HFFc6 (cell line): ENCODE measurements around the gene LSM11. TPM values are rescaled to one million over a fixed set of nuclear protein-coding genes. Genes with fewer than 3 reads are reported as not detected.

Experiments used
- DNase-seq: peaks from one replicate; pipeline ENCODE4 v3.0.0-alpha.2; 2018
- H3K27ac Mint-ChIP-seq: 2 replicates; pipeline ENCODE4 v1.8.0; 2020; ENCODE audit warnings: mild to moderate bottlenecking, mixed read lengths
- H3K27me3 Mint-ChIP-seq: 2 replicates; pipeline ENCODE4 v1.8.0; 2021; ENCODE audit warnings: mild to moderate bottlenecking, moderate library complexity, mixed read lengths; ENCODE audit not compliant: insufficient read depth
- H3K36me3 Mint-ChIP-seq: 2 replicates; pipeline ENCODE4 v1.8.0; 2021; ENCODE audit warnings: low read depth, mixed read lengths
- H3K4me1 Mint-ChIP-seq: 2 replicates; pipeline ENCODE4 v1.8.0; 2020; ENCODE audit warnings: low read depth, mixed read lengths
- H3K4me3 Mint-ChIP-seq: 2 replicates; pipeline ENCODE4 v1.8.0; 2020; ENCODE audit warnings: mild to moderate bottlenecking, moderate library complexity, mixed read lengths
- H3K9me3 Mint-ChIP-seq: 2 replicates; pipeline ENCODE4 v1.8.0; 2020; ENCODE audit warnings: mild to moderate bottlenecking, mixed read lengths
- CTCF ChIP-seq: fragments of 200-600 bp; sonication (generic); IDR thresholded peaks from 2 replicates; pipeline ENCODE4 v1.5.0; 2021; ENCODE audit warnings: antibody characterized with exemption, mild to moderate bottlenecking
- total RNA-seq, 6 experiments: library from RNA; stranded (reverse); fragmentation: NEBNext Ultra II Directional; extraction: Animal tissue kit (Norgen Biotek cat#: 25700); gene quantifications; 2 replicates in 1 of 6; 3 replicates in 5 of 6; pipeline ENCODE4 v1.2.3, GENCODE V29; 2021

Gene LSM11
- total RNA-seq, 6 experiments from 2014 or later = 2.0 to 2.9 (median 2.2) TPM

GRCh38 chr5:157739388-157740228, 3.9 kb upstream of the LSM11 start:
- H3K27ac Mint-ChIP-seq = no peak overlapping the region
- H3K4me1 Mint-ChIP-seq = peaks cover 14% of the 10 kb centered on the region
- no peak for TF ChIP-seq CTCF
- DNase-seq = no peak
- H3K27me3 Mint-ChIP-seq = 0 out of 2 replicates have a peak, but pooled peaks cover 1% of the 10 kb centered on the region
- H3K4me3 Mint-ChIP-seq = no peak overlapping the region
- peaks cover under 1% of the 10 kb centered on the region; the same call in 1 of the 2 replicates for H3K36me3 Mint-ChIP-seq
- no peaks in the 10 kb centered on the region for H3K9me3 Mint-ChIP-seq

GRCh38 chr5:157740229-157740610, 3.3 kb upstream of the LSM11 start:
- Mint-ChIP-seq H3K36me3 (no peaks in the 10 kb centered on the region; the same call in 1 of the 2 replicates), H3K9me3 (no peaks in the 10 kb centered on the region), H3K4me3 (no peak overlapping the region), H3K27ac (no peak overlapping the region), H3K4me1 (peaks cover 20% of the 10 kb centered on the region), H3K27me3 (0 out of 2 replicates have a peak, but pooled peaks cover 1% of the 10 kb centered on the region)
- peak; percentile 78 for TF ChIP-seq CTCF
- peak; percentile 18 for DNase-seq

- no peaks in the 10 kb centered on the region; the same call in 1 of the 2 replicates for H3K36me3 Mint-ChIP-seq
These were observed 2.4 kb upstream of the LSM11 start for GRCh38 chr5:157741131-157741530.

GRCh38 chr5:157744051-157745011, 819 bp downstream of the LSM11 start:
- Mint-ChIP-seq H3K4me1 (peaks cover 53% of the 10 kb centered on the region), H3K36me3 (no peaks in the 10 kb centered on the region; the same call in 1 of the 2 replicates), H3K4me3 (peak overlapping the region; percentile 92), H3K27me3 (0 out of 2 replicates have a peak, but pooled peaks cover 1% of the 10 kb centered on the region), H3K27ac (peak overlapping the region; percentile 78), H3K9me3 (no peaks in the 10 kb centered on the region)
- DNase-seq = no peak
- no peak for TF ChIP-seq CTCF

More at GRCh38 chr5:157741131-157741530, 2.4 kb upstream of the LSM11 start:
- 0 out of 2 replicates have a peak, but pooled peaks cover 1% of the 10 kb centered on the region for H3K27me3 Mint-ChIP-seq
- no peak for TF ChIP-seq CTCF
- no peak overlapping the region for H3K4me3 Mint-ChIP-seq
- H3K9me3 Mint-ChIP-seq = no peaks in the 10 kb centered on the region
- peaks cover 27% of the 10 kb centered on the region for H3K4me1 Mint-ChIP-seq
- no peak overlapping the region for H3K27ac Mint-ChIP-seq
- no peak for DNase-seq

GRCh38 chr5:157745041-157745456, 1.5 kb downstream of the LSM11 start:
- Mint-ChIP-seq H3K4me3 (peak overlapping the region; percentile 92), H3K9me3 (no peaks in the 10 kb centered on the region), H3K36me3 (no peaks in the 10 kb centered on the region), H3K4me1 (peaks cover 60% of the 10 kb centered on the region), H3K27ac (no peak overlapping the region), H3K27me3 (0 out of 2 replicates have a peak, but pooled peaks cover 1% of the 10 kb centered on the region)
- DNase-seq = no peak
- TF ChIP-seq CTCF = no peak
